Measurements from ENCODE around the gene KLHL24.

The KLHL24 gene, protein sequence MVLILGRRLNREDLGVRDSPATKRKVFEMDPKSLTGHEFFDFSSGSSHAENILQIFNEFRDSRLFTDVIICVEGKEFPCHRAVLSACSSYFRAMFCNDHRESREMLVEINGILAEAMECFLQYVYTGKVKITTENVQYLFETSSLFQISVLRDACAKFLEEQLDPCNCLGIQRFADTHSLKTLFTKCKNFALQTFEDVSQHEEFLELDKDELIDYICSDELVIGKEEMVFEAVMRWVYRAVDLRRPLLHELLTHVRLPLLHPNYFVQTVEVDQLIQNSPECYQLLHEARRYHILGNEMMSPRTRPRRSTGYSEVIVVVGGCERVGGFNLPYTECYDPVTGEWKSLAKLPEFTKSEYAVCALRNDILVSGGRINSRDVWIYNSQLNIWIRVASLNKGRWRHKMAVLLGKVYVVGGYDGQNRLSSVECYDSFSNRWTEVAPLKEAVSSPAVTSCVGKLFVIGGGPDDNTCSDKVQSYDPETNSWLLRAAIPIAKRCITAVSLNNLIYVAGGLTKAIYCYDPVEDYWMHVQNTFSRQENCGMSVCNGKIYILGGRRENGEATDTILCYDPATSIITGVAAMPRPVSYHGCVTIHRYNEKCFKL

DNA sequence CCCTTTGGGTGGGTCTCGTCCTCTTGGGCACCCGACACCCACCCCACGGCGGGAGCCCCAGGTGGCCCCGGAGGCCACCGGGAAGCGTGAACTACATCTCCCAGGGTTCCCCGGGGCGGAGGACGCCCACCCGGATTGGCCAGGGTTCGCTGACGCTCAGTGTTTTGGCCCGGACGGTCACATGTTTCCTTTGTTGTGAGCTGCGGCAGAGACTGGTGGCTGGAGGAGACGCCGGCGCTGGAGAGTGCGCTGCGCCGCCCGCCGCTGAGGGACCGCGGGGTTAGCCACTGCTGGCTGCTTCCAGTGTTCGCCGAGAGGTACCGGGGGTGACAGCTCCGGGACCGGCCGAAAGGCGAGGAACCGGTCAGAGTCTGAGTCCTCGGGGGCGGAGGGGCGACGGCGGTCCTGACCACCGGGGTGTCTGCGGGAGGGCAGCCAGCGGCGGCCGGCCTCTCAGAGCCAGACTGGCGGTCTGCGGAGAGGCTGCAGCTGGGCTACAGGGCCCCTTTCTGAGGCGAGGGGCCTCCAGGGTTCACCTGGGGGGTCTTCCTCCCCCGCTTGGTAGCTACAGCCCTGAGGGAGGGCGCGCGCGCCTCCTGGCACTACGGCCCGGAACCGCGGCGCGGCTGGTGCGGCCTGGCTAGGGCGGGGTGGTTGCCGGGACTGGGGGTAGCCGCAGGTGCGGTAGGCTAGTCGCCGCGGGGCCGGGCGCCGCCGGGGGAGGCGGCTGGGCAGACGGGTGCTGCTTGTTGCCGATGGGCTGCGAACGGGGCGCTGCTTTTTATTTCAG is at the start of gene KLHL24:
TSS of gene KLHL24 (plus strand) at position 193 of the 790 bp plus-strand sequence. CDS start 14,734 bp downstream, outside the sequence.
- peak within 1 kb of the TSS; percentile 97 for H3K4me3 ChIP-seq (ENCODE audit: control insufficient read depth, low read depth, low read length)
- DNase-seq (ENCODE audit: low read depth) = peak; percentile 69
- TF ChIP-seq, protein P1, sequence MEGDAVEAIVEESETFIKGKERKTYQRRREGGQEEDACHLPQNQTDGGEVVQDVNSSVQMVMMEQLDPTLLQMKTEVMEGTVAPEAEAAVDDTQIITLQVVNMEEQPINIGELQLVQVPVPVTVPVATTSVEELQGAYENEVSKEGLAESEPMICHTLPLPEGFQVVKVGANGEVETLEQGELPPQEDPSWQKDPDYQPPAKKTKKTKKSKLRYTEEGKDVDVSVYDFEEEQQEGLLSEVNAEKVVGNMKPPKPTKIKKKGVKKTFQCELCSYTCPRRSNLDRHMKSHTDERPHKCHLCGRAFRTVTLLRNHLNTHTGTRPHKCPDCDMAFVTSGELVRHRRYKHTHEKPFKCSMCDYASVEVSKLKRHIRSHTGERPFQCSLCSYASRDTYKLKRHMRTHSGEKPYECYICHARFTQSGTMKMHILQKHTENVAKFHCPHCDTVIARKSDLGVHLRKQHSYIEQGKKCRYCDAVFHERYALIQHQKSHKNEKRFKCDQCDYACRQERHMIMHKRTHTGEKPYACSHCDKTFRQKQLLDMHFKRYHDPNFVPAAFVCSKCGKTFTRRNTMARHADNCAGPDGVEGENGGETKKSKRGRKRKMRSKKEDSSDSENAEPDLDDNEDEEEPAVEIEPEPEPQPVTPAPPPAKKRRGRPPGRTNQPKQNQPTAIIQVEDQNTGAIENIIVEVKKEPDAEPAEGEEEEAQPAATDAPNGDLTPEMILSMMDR (IDR thresholded peaks at IDR 0.05; ENCODE audit: control insufficient read depth, insufficient read depth, low read depth, low read length, missing control alignments) = no peak

DNA sequence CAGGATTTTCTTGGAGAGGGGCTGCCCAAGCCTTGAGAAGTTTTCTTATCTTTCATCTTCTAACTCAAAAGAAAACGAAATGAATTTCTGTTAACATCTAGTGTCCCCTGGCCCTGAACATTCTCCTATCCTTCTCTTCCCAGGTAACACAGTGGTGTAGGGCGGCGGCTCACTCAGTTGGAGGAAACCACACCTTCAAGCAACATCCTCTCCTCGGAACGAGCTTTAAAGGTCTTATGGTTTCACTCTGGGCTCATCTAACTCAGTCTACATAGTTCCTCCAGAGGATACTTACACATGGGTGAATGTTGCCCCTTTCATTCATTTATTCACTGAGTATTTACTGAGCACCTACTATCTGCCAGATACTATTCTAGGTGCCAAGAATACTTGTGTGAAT is 48.9 kb upstream of the KLHL24 start:
- no peak for DNase-seq (ENCODE audit: low read depth)
- TF ChIP-seq, protein P1 (IDR thresholded peaks at IDR 0.05; ENCODE audit: control insufficient read depth, insufficient read depth, low read depth, low read length, missing control alignments) = no peak
- H3K4me3 ChIP-seq (ENCODE audit: control insufficient read depth, low read depth, low read length) = no peak overlapping the region

DNA sequence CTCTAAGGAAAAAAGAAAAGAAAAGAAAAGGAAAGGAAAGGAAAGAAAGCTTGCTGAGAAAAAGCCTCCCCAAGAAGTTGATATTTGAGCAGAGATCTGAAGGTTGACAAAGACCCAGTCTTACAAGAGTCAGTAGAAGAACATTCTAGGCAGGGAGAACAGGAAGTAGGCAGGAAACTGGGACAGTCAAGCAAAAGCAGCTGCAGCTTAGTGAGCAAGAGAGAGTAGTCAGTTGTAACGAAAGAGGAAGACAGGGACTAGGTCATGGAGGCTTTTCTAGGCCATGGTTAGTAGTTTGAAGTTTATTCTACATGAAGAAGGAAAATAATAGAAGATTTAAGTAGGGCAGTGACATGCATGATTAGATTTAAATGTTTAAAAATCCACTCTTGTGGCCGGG is 48.1 kb upstream of the KLHL24 start:
- DNase-seq (ENCODE audit: low read depth) = no peak
- TF ChIP-seq, protein P1 (IDR thresholded peaks at IDR 0.05; ENCODE audit: control insufficient read depth, insufficient read depth, low read depth, low read length, missing control alignments) = no peak
- no peak overlapping the region for H3K4me3 ChIP-seq (ENCODE audit: control insufficient read depth, low read depth, low read length)

DNA sequence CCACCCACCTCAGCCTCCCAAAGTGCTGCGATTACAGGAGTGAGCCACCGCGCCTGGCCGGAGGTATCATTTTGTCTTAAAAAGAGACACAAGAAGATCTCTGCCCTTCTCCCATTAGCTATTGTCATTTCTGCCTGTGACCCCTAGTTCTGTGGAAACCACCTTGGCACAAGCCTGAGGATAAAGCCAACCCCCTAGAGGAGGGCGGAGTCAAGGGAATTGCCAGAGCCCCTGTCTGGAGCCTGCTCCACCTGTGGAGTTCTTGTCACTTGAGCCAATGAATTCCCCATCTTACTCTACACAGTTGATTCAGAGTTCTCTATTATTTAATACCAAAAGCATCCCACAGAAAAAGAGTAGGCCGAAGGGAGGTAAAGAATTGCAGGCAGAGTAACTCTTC is 45.0 kb upstream of the KLHL24 start:
- no peak overlapping the region for H3K4me3 ChIP-seq (ENCODE audit: control insufficient read depth, low read depth, low read length)
- DNase-seq (ENCODE audit: low read depth) = no peak
- TF ChIP-seq, protein P1 (IDR thresholded peaks at IDR 0.05; ENCODE audit: control insufficient read depth, insufficient read depth, low read depth, low read length, missing control alignments) = no peak

DNA sequence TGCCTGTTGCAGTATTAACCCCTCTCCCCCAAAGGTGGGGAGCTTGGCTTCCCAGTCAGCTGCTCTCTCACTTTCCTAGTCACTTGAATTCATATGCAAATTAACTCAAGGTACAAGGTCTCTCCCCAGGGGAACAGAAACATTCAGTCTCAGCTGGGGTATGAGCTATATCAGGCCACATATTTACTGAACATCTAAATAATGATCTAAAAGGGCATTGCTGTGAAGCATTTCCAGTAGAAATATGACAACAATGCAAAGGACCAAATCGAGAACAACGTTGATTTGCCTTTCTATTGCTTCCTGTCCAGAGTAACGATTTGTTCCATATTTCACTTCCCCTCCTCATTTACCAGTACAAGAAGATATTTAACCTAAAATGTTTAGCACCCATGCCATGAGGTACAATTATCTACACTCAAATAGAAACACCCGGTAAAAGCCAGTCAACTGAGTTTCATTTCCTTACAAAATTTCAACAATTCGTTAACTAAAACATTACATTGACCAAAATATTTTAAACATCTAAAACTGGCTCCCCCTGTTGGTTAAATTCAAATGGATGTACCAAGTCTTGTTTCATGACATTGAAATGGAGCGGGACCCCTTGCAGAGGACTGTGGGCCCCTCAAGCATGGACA is 43.4 kb upstream of the KLHL24 start:
- TF ChIP-seq, protein P1 (IDR thresholded peaks at IDR 0.05; ENCODE audit: control insufficient read depth, insufficient read depth, low read depth, low read length, missing control alignments) = peak; percentile 14
- H3K4me3 ChIP-seq (ENCODE audit: control insufficient read depth, low read depth, low read length) = no peak overlapping the region
- DNase-seq (ENCODE audit: low read depth) = no peak

DNA sequence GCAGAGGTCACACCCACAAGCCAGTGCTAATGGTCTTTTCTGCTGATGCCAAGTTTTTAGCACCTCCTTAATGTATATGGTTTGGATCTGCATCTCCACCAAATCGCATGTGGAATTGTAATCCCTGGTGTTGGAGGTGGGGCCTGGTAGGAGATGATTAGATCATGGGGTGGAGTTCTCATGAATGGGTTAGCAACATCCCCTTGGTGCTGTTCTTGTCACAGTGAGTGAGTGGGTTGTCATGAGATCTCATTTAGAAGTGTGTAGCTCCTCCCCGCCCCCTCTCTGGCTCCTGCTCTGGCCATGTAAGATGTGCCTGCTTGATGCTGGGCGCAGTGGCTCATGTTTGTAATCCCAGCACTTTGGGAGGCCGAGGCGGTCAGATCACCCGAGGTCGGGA is 42.6 kb upstream of the KLHL24 start:
- TF ChIP-seq, protein P1 (IDR thresholded peaks at IDR 0.05; ENCODE audit: control insufficient read depth, insufficient read depth, low read depth, low read length, missing control alignments) = no peak
- no peak for DNase-seq (ENCODE audit: low read depth)
- no peak overlapping the region for H3K4me3 ChIP-seq (ENCODE audit: control insufficient read depth, low read depth, low read length)

Data from AG09309 (cell line).